ENCODE results near the gene FERMT3. TPM values are rescaled to one million over a fixed set of nuclear protein-coding genes. Genes with fewer than 3 reads are reported as not detected.

Gene FERMT3
- total and polyA plus RNA-seq, 2 of the 13 experiments (the other 11 are each of a cell fraction or from before 2014, with no cell fraction given) = 0.29 TPM; not detected in 1

DNA sequence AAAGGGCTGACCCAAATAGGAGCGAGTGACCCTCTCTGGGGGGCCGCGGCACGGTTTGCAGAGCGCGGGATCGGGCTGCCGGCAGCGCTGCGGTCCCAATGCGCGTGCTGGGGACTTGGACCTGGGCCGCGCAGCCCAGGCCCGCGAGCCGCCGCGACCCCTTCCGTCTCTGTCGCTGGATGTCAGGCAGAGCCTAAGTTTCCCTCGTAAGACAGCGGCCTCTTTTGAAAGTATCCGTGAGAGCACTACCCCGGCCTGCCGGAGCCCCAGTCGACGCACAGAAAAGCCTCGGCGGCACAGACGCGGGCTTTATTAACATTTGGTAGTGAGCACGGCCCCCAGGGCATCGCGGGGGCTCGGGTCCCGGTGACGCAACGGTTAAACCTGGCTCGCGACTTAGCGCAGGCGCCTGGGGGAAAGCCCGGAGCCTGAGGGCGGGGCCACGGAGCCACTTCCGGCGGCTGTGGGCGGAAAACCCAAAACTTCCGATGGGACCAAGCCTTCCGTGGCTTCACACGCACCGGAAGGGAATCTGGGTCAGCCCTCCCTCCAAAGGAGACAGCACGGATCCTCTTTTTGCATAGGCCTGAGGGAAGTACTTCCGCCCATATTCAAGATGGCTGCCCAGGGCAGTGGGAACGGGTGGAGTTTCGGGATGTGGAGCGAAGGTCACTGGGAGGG, 63.2 kb downstream of the FERMT3 start (continued):
- peak; percentile 73; the same call in 1 of the 2 replicates for TF ChIP-seq HMGXB3 (CRISPR knock-in tag; IDR thresholded peaks at IDR 0.05; ENCODE audit: borderline replicate concordance)
- TF ChIP-seq UBTF (CRISPR knock-in tag; IDR thresholded peaks at IDR 0.05) = peak; percentile 69
- TF ChIP-seq KDM1A (CRISPR knock-in tag; IDR thresholded peaks at IDR 0.05) = no peak
- peak; percentile 66; the same call in 1 of the 2 replicates for TF ChIP-seq SNAPC2 (CRISPR knock-in tag; IDR thresholded peaks at IDR 0.05)
- peak; percentile 97 for TF ChIP-seq KAT8 (CRISPR knock-in tag; IDR thresholded peaks at IDR 0.05)
- TF ChIP-seq PTBP1 (IDR thresholded peaks at IDR 0.05; ENCODE audit: low read depth, low read length, poor library complexity, severe bottlenecking) = no peak
- TF ChIP-seq, protein P1, sequence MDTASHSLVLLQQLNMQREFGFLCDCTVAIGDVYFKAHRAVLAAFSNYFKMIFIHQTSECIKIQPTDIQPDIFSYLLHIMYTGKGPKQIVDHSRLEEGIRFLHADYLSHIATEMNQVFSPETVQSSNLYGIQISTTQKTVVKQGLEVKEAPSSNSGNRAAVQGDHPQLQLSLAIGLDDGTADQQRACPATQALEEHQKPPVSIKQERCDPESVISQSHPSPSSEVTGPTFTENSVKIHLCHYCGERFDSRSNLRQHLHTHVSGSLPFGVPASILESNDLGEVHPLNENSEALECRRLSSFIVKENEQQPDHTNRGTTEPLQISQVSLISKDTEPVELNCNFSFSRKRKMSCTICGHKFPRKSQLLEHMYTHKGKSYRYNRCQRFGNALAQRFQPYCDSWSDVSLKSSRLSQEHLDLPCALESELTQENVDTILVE (CRISPR knock-in tag; IDR thresholded peaks at IDR 0.05) = peak; percentile 95
- no peak for TF ChIP-seq ZFAT (CRISPR knock-in tag; conservative IDR thresholded peaks at IDR 0.05)
- TF ChIP-seq ZNF205 (CRISPR knock-in tag; IDR thresholded peaks at IDR 0.05) = peak; percentile 83
- no peak for TF ChIP-seq TEAD2 (CRISPR knock-in tag; IDR thresholded peaks at IDR 0.05)
- no peak for TF ChIP-seq ZNF256 (CRISPR knock-in tag; conservative IDR thresholded peaks at IDR 0.05)
- no peak for TF ChIP-seq JUN (CRISPR knock-in tag; IDR thresholded peaks at IDR 0.05)
- TF ChIP-seq NFE2L1 (CRISPR knock-in tag; IDR thresholded peaks at IDR 0.05; ENCODE audit: borderline replicate concordance) = no peak
- TF ChIP-seq TRIM24 (CRISPR knock-in tag; IDR thresholded peaks at IDR 0.05) = no peak
- TF ChIP-seq ZNF382 (CRISPR knock-in tag; IDR thresholded peaks at IDR 0.05; ENCODE audit: borderline replicate concordance) = no peak
- TF ChIP-seq BCLAF1 (IDR thresholded peaks at IDR 0.05) = no peak
- no peak for TF ChIP-seq NR0B2 (CRISPR knock-in tag; IDR thresholded peaks at IDR 0.05)
- no peak for TF ChIP-seq RORA (CRISPR knock-in tag; IDR thresholded peaks at IDR 0.05)
- TF ChIP-seq CBX5 (CRISPR knock-in tag; IDR thresholded peaks at IDR 0.05; ENCODE audit: borderline replicate concordance) = peak; percentile 34; the same call in 1 of the 2 replicates
